Measurements from ENCODE around the gene LAMA3.

The LAMA3 gene

DNA sequence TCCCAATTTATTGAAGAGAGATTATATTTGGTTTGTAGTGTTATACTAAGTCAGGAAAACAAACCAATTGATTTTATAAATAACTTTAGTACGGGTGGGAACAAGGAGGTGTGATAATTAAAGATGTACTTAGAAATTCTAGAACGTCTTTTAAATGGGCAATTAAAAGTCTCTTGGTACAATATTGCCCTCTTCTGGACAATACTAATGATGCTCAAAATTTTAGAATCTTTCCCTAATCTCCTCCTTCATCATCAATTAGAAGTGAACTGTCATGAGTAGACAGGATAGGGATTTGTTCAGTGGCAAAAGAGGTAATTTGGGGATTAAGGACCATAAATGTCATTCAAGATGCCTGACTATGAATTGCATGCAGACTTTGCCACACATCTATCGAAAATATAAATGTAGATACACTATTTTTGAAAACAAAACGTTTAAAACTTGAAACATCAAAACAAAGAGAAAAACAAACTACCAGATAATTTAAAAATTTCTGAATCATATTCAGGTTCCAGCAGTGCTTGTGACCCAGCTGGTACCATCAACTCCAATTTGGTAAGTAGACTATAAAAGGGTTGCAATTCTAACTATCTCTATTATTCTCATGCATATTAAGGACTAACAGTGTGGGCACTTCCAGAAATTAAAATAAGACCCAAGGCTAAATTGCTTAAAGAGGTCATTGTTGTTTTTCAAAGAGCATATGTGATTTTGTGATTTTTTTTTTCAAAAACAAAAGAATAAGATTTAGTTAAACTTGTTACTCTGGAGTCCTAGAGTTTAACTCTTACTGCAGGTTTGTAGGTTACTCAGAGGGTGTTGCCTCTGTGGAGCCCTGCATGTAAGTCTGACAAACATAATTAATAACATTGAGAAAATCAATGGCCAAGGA lies 123.5 kb downstream of the LAMA3 start:
- DNase-seq (ENCODE audit: extremely low read depth, low read depth), result no peak
- TF ChIP-seq, protein P1, sequence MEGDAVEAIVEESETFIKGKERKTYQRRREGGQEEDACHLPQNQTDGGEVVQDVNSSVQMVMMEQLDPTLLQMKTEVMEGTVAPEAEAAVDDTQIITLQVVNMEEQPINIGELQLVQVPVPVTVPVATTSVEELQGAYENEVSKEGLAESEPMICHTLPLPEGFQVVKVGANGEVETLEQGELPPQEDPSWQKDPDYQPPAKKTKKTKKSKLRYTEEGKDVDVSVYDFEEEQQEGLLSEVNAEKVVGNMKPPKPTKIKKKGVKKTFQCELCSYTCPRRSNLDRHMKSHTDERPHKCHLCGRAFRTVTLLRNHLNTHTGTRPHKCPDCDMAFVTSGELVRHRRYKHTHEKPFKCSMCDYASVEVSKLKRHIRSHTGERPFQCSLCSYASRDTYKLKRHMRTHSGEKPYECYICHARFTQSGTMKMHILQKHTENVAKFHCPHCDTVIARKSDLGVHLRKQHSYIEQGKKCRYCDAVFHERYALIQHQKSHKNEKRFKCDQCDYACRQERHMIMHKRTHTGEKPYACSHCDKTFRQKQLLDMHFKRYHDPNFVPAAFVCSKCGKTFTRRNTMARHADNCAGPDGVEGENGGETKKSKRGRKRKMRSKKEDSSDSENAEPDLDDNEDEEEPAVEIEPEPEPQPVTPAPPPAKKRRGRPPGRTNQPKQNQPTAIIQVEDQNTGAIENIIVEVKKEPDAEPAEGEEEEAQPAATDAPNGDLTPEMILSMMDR (IDR thresholded peaks at IDR 0.05; ENCODE audit: low read depth, low read length, missing control alignments), result peak; percentile 31

DNA sequence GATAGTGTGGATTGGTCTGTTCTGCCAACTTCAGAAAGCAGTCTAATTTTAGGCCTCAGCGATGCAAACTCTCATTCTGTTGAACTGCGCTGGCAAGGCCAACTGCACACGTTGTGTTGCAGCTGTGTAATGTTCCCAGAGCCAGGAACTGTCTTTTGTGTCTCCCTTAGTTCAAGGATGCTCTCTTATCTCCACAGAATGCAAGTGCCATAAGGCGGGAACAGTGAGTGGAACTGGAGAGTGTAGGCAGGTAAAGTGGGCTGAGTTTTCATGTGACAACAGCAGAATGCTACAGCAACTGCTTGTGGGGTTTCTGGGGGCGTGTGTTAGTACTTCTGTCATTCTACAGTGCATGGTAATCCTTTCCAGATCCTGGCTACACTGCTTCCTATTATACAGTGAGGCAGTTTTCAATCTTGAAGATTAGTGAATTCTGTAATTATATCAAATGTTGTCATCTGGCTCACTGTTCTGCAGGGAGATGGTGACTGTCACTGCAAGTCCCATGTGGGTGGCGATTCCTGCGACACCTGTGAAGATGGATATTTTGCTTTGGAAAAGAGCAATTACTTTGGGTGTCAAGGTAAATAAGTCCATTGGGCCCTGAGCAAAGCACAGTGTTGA lies 125.8 kb downstream of the LAMA3 start:
- DNase-seq (ENCODE audit: extremely low read depth, low read depth), result no peak
- TF ChIP-seq, protein P1 (IDR thresholded peaks at IDR 0.05; ENCODE audit: low read depth, low read length, missing control alignments), result no peak
- H3K4me3 ChIP-seq (replicated peaks; ENCODE audit: low read depth, low read length), result no peak overlapping the region

More for the DNA sequence above, 123.5 kb downstream of the LAMA3 start:
- H3K4me3 ChIP-seq (replicated peaks; ENCODE audit: low read depth, low read length), result no peak overlapping the region

DNA sequence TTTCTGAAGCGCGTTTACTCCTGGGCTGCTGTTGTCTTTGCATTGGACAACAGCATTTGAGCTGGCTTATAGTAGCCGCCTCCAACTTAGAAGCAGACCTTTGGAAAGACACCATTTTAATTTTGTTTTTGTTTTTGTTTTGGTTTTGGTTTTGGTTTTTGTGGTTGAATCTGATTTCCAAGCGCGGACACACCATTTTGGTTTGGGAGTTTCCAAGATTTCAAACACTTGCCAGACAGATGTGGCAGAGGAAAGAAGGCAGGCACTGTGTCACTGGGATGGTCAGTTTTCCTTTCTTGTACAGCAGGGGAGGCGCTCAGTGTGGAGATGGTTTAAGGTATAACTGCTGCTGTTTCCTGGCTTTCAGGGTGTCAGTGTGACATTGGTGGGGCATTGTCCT lies 126.8 kb downstream of the LAMA3 start:
- TF ChIP-seq, protein P1 (IDR thresholded peaks at IDR 0.05; ENCODE audit: low read depth, low read length, missing control alignments), result no peak
- H3K4me3 ChIP-seq (replicated peaks; ENCODE audit: low read depth, low read length), result no peak overlapping the region
- DNase-seq (ENCODE audit: extremely low read depth, low read depth), result no peak

DNA sequence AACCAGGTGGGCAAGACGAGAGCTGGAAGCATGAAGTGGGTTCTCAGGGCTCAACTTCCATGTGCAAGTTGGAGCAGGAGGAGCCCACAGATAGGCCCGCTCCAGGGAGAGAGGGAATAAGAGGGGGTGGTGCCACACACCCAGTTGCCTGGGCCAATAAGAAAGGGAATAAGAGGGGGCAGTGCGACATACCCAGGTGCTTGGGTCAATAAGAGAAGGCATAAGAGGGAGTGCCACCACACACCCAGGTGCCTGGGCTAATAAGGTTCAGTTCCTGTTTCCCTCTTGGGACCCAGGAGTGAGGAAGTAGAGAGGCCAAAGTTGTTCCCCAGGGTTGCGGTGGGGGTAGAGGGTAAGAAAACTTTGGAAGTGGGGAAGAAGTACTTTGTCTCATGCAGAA lies 127.5 kb downstream of the LAMA3 start:
- H3K4me3 ChIP-seq (replicated peaks; ENCODE audit: low read depth, low read length), result no peak overlapping the region
- DNase-seq (ENCODE audit: extremely low read depth, low read depth), result no peak
- TF ChIP-seq, protein P1 (IDR thresholded peaks at IDR 0.05; ENCODE audit: low read depth, low read length, missing control alignments), result no peak

DNA sequence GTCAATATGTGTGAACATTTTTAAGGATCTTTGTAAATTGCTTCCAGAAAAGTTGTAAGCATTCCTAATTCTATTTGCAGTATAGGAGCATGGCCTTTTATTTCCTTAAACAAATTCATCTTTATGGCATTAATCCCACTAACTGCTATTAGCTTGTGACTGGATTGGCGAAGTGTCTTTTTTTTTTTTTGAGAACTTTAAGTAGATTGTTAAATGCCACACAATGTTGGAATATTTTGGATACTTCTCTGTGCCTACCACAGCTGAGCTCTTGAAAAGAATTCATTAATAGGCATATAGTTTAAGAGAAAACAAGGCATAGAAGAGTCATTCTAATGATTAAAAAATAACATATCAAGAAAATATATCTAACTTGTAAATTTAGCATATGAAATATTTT lies 129.7 kb downstream of the LAMA3 start:
- no peak for DNase-seq (ENCODE audit: extremely low read depth, low read depth)
- TF ChIP-seq, protein P1 (IDR thresholded peaks at IDR 0.05; ENCODE audit: low read depth, low read length, missing control alignments), result no peak
- no peak overlapping the region for H3K4me3 ChIP-seq (replicated peaks; ENCODE audit: low read depth, low read length)

DNA sequence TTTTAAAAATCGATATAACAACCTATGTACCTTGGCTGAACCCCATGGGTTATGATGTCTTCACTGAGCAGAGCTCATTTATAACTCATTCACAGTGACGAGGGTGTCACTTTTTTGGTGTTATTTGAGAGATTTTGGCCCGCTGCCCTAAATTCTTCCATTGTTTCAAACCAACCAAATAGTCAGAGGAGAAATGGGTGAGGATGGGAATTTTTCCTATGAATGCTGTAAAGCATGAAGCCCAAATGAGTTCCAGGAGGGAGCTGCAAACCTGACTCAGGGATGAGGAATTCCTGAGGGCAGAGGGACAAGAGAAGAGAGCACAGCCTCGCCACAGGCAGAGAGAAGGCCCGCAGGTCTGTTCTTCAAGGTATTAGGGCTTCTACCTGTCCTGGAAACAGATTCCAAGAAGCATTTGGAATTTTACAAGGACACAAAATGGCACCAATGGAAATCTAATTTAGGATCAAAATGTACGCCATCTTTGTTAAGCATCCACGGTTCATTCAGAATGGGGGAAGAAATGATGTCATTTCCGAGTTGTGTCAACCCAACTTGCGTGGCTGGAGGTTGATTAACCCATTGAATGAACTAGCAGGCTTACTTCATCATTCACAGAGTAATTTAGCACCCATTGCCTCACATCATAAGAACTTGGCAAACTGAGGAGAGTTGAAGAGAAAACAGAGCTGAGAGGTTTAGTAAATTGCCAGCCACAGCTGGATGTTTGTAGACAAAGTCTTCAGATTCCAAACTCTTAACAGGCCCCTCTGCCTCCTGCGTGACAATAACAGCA lies 133.5 kb downstream of the LAMA3 start:
- TF ChIP-seq, protein P1 (IDR thresholded peaks at IDR 0.05; ENCODE audit: low read depth, low read length, missing control alignments), result no peak
- DNase-seq (ENCODE audit: extremely low read depth, low read depth), result no peak
- no peak overlapping the region for H3K4me3 ChIP-seq (replicated peaks; ENCODE audit: low read depth, low read length)
